ENCODE results near the gene RNF144B. TPM values are rescaled to one million over a fixed set of nuclear protein-coding genes. Genes with fewer than 3 reads are reported as not detected.
A peak's percentile ranks its signal among the peaks of the same experiment; 100 is the strongest.

The RNF144B gene
- total RNA-seq, 3 donors from 2014 or later, result 24.3 to 37.0 (median 24.8) TPM

DNA sequence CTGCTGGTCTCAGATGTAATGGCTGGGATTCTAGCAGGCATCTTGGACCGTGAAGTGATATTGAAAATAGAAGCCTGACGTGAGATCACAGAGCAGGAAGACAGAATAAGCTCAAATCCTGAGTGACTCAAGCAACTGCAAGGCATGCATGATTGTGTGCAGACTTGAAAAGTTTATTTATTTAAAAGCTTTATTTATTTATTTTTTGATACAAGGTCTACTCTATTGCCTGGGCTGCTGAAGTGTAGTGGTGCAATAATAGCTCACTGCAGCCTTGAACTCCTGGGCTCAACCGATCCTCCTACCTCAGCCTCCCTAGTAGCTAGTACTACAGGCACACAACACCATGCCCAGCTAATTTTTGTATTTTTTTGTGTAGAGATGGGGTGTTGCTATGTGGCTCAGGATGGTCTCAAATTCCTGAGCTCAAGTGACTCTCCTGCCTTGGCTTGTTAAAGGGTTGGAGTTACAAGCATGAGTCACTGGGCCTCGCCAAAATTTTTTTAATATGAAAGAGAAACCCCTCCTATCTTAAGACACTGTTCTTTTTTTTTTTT is 40.1 kb upstream of the RNF144B start:
- intact Hi-C loops (cut with DNase I; ENCODE audit: low total_unique reads), result no loop called here
- Histone ChIP-seq H3K36me3 (no peaks in the 10 kb centered on the region), H3K4me1 (no peaks in the 10 kb centered on the region), H3K27ac (no peak overlapping the region), H3K27me3 (no peaks in the 10 kb centered on the region), H3K4me3 (no peak overlapping the region), H3K9me3 (no peaks in the 10 kb centered on the region)
- no peak for DNase-seq (ENCODE audit: low spot score in 2 of 2)
- TF ChIP-seq, protein P1, sequence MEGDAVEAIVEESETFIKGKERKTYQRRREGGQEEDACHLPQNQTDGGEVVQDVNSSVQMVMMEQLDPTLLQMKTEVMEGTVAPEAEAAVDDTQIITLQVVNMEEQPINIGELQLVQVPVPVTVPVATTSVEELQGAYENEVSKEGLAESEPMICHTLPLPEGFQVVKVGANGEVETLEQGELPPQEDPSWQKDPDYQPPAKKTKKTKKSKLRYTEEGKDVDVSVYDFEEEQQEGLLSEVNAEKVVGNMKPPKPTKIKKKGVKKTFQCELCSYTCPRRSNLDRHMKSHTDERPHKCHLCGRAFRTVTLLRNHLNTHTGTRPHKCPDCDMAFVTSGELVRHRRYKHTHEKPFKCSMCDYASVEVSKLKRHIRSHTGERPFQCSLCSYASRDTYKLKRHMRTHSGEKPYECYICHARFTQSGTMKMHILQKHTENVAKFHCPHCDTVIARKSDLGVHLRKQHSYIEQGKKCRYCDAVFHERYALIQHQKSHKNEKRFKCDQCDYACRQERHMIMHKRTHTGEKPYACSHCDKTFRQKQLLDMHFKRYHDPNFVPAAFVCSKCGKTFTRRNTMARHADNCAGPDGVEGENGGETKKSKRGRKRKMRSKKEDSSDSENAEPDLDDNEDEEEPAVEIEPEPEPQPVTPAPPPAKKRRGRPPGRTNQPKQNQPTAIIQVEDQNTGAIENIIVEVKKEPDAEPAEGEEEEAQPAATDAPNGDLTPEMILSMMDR (IDR thresholded peaks at IDR 0.05), result no peak
- no peak for TF ChIP-seq POLR2A (IDR thresholded peaks at IDR 0.05)

DNA sequence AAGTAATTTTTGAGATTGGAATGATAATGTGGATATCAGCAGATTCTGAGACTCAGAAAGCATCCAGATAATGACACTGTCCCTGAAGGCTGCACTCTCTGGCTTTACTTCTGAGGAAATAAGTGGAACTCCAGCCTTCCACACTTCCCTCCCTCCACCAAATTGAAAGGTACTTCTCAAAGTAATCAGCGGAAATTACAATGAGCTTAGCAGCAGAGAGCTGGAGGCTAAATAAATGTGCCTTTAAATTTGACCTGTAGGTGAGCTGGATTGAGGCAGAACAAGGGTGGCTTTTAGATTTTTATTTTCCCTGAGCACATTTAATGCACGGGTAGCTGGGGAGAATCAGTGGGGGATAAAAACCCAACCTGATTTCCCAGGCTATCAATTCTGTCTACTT is 39.3 kb upstream of the RNF144B start:
- H3K36me3 ChIP-seq, result no peaks in the 10 kb centered on the region
- intact Hi-C loops (cut with DNase I; ENCODE audit: low total_unique reads), result no loop called here
- no peaks in the 10 kb centered on the region for H3K9me3 ChIP-seq
- DNase-seq (ENCODE audit: low spot score in 2 of 2), result no peak
- H3K4me1 ChIP-seq, result no peaks in the 10 kb centered on the region
- no peak overlapping the region for H3K4me3 ChIP-seq
- H3K27ac ChIP-seq, result no peak overlapping the region
- TF ChIP-seq POLR2AphosphoS5 (IDR thresholded peaks at IDR 0.05) (no peak), POLR2A (IDR thresholded peaks at IDR 0.05) (no peak)
- TF ChIP-seq, protein P1 (IDR thresholded peaks at IDR 0.05), result no peak
- no peaks in the 10 kb centered on the region for H3K27me3 ChIP-seq

GRCh38 chr6:18349386-18349785 is 37.8 kb upstream of the RNF144B start:
- intact Hi-C loops (cut with DNase I; ENCODE audit: low total_unique reads), result no loop called here
- H3K9me3 ChIP-seq, result no peaks in the 10 kb centered on the region
- DNase-seq (ENCODE audit: low spot score in 2 of 2), result peak in 1 of 2 donors; percentile 38
- H3K36me3 ChIP-seq, result no peaks in the 10 kb centered on the region
- no peak overlapping the region for H3K4me3 ChIP-seq
- peak overlapping the region; percentile 58 to 63 for H3K27ac ChIP-seq
- TF ChIP-seq POLR2A (IDR thresholded peaks at IDR 0.05) (no peak), POLR2AphosphoS5 (IDR thresholded peaks at IDR 0.05) (no peak)
- TF ChIP-seq, protein P1 (IDR thresholded peaks at IDR 0.05), result no peak
- no peaks in the 10 kb centered on the region for H3K4me1 ChIP-seq
- no peaks in the 10 kb centered on the region for H3K27me3 ChIP-seq

DNA sequence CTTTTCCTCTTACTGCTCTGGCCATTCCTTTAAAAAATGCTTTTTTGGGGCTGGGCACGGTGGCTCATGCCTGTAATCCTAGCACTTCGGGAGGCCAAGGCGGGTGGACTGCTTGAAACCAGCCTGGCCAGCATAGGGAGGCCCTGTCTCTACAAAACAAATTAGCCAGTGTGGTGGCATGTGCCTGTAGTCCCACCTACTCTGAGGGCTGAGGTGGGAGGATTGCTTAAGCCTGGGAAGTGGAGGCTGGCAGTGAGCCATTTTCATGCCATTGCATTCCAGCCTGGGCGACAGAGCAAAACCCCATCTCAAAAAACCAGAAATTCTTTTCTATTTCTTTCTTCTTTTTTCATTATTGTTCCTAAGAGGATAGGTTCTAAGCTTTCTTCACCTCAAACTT is 36.9 kb upstream of the RNF144B start:
- TF ChIP-seq POLR2AphosphoS5 (IDR thresholded peaks at IDR 0.05) (no peak), POLR2A (IDR thresholded peaks at IDR 0.05) (no peak)
- TF ChIP-seq, protein P1 (IDR thresholded peaks at IDR 0.05), result no peak
- peak in 1 of 2 donors; percentile 67 for DNase-seq (ENCODE audit: low spot score in 2 of 2)
- Histone ChIP-seq H3K4me3 (no peak overlapping the region), H3K4me1 (no peaks in the 10 kb centered on the region), H3K9me3 (no peaks in the 10 kb centered on the region), H3K27me3 (no peaks in the 10 kb centered on the region), H3K36me3 (no peaks in the 10 kb centered on the region), H3K27ac (peak overlapping the region; percentile 21 to 63)
- intact Hi-C loops (cut with DNase I; ENCODE audit: low total_unique reads), result no loop called here

DNA sequence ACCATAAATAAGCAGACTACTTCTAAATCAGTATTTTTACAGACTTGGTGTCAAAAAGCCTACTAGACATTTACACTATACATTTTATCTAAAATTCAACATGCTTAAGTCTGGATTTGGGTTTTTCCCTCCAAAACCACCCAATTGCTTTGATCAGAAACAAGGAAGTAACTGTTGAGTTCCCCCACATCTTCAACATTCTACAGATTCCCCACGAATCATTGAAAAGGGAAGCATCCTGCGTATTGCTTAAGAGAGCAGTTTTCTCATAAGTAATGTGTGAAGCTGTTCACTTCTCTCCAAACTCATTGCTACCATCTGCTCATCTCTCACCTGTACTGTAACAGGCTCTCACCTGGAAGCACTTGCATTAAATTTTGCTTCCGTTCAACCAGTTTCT is 36.4 kb upstream of the RNF144B start:
- TF ChIP-seq, protein P1 (IDR thresholded peaks at IDR 0.05), result no peak
- TF ChIP-seq POLR2A (IDR thresholded peaks at IDR 0.05) (no peak), POLR2AphosphoS5 (IDR thresholded peaks at IDR 0.05) (no peak)
- Histone ChIP-seq H3K27ac (peak overlapping the region in 1 of 2 donors; percentile 63), H3K36me3 (no peaks in the 10 kb centered on the region), H3K9me3 (no peaks in the 10 kb centered on the region), H3K4me1 (no peaks in the 10 kb centered on the region), H3K4me3 (no peak overlapping the region), H3K27me3 (no peaks in the 10 kb centered on the region)
- no peak for DNase-seq (ENCODE audit: low spot score in 2 of 2)
- intact Hi-C loops (cut with DNase I; ENCODE audit: low total_unique reads), result no loop called here
